Stimulated activated CD4-positive, alpha-beta T cell treated with anti-CD3 and anti-CD28 coated beads, Interleukin-15, amount 100 ng/mL, for 1 hour (primary cell): ENCODE results near the gene ZBTB46.
"Not testable (repeated sequence)": the region's sequence is repeated elsewhere in the genome, so short reads cannot be mapped to it uniquely, and the experiment has no call there.

ENCODE experiments used
- DNase-seq, 2 donors: peaks; one replicate each; pipeline ENCODE4 v3.0.0-alpha.2; 2020; ENCODE audit warnings: low read depth in 1 of 2, low spot score in 1 of 2

The ZBTB46 gene

DNA sequence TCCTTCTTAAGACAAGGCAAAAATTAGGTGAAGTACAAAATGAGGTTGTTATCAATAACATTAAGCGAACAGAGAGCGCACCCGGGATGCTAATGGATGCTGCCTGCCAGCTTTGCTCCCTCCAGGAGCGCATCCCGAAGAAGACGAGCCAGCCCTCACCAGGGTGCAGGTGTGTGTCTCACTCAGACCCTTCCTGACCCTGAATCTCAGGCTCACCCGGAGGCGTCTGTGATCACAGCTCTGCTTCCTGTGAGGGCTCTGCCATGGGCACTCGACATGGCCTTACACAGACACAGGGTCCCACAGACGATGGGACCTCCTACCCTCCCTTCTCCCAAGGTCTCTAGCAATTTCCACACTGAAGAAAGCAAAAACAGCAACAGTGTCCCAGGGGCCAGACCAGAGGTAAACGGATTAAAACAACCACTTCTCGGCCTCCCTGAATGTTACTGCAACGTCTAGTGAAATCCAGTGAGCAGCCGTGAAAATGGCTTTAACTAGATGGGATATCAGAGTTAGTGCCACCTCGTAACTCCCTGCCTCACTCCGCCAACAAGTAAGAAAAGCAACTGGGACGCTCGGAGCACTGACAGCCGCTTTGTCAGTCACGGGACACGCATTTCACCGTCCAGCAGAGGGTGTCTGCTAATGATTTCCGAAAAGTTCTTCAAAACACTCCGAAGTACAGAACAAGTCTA, 11.7 kb downstream of the ZBTB46 start:
- no peak for DNase-seq

DNA sequence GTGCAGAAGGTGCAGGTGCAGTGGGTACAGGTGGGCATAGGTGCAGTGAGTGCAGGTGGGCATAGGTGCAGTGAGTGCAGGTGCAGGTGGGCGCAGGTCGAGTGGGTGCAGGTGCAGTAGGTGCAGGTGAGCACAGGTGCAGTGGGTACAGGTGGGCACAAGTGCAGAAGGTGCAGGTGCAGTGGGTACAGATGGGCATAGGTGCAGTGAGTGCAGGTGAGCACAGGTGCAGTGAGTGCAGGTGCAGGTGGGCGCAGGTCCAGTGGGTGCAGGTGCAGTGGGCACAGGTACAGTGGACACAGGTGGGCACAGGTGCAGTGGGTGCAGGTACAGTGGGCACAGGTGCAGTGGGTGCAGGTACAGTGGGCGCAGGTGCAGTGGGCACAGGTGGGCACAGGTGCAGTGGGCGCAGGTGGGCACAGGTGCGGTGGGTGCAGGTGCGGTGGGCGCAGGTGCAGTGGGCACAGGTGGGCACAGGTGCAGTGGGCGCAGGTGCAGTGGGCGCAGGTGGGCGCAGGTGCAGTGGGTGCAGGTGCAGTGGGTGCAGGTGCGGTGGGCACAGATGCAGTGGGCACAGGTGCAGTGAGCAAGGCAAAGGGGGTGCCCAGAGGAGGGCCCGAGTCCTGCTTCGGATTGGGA, 15.3 kb downstream of the ZBTB46 start:
- no peak for DNase-seq

DNA sequence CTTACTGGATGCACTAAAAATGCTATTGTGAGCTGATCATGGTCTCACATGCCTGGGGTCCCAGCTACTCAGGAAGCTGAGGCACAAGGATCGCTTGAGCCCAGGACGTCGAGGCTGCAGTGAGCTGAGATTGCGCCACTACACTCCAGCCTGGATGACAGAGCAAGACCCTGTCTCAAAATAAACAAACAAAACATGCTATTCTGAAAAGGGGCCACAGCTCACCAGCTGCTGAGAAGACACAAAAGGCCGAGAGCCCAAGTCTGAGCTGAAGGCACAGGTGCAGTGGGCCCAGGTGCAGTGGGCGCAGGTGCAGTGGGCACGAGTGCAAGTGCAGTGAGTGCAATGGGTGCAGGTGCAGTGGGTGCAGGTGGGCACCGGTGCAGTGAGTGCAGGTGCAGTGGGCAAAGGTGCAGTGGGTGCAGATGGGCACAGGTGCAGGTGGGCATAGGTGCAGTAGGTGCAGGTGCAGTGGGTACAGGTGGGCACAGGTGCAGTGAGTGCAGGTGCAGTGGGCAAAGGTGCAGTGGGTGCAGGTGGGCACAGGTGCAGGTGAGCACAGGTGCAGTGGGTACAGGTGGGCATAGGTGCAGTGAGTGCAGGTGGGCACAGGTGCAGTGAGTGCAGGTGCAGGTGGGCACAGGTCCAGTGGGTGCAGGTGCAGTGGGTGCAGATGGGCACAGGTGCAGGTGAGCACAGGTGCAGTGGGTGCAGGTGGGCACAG, 16.0 kb downstream of the ZBTB46 start:
- DNase-seq = no peak

DNA sequence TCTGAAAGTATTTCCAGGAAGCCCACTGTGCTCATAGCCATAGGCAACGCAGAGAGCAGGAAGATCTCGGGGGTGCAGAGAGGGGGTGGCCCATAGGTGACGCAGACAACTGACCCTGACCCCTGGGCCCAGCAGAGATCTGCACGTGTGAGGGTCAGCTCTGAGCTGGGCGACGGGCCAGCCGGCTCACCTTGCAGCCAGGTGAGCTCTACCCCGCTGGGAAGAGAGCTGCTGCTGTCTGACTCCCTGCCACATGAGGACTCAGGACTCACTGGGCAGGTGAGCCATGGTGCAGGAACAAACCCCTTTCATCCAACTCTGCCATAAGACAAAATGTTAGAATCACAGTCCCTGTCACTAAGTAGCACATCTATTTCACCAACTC, 19.6 kb downstream of the ZBTB46 start:
- no peak for DNase-seq

DNA sequence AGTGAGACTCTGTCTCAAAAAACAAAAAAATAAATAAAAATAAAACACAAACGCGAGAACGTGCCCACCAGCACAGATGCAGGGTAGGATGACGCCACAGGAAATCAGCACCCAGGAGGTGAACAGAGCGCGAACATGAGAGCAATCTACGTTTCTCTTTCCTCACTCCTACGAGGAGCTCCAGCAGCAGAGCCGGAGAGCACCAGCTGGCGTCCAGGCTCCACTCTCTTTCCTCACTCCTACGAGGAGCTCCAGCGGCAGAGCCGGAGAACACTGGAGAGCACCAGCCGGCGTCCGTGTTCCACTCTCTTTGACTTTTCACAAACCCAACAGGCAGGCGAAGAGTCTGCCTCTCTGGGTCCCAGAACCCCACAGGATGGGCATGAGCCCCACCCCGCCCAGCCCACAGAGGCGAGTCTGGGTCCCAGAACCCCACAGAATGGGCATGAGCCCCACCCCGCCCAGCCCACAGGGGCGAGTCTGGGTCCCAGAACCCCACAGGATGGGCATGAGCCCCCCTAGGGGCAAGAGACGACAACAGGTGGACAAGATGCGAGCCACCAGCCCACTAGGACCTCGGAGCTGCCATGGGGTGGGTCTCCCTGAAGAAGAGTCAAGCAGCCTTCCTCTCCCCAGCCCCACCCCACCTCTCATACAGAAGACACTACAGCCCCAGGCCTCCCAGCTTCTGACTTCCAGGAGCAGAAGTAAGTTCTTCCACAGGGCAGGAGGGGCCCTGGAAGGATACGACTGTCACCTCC, 20.2 kb downstream of the ZBTB46 start:
- no peak for DNase-seq

DNA sequence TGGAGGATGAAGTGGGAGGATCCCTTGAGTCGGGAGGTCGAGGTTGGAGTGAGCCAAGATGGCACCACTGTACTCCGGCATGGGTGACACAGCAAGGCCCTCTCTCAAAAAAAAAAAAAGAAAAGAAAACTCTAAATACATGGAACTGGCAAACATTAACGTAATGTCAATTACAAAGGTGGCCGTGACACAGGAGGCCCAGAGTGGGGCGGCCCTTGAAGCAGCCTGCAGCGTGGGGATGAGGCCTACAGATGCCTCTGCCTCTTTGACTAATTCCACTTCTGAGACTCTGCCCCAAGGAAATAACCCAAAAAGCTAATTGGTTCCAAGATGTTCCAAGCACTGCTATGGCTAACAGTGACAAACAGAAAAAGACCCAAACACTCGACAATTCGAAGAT, 21.2 kb downstream of the ZBTB46 start:
- no peak for DNase-seq

DNA sequence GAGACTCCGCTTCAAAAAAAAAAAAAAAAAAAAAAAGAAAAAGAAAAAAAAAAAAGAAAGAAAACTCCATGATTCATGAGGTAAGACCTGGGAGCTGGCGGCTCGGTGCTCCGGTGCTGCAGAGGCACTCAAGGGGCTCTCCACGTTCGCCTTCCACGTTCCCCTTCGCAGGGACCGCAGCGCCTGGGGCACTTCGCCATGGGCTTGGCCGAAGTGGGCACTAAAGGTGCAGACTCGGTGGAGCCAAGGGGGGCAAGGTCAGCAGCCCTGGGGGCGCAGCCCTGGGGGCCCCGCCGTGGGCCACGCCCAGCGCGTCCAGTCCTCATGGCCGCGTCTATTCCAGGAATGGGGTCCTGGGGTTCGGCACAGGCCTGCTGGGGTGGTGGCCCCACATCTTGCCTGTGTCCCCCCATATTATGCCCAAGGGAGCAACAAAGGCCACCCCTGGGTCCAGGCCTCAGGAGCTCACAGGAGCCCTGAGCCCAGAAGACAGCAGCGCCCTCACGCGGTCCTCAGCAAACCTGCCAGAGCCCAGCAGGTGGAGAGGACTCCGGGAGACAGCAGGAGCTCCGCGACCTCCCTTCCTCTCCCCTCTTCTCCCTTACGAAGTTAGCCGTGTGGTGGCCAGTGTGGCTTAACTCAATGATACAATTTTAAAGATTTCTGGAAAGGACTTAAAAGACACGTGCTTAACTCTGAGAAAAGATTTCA, 21.9 kb downstream of the ZBTB46 start:
- no peak for DNase-seq

DNA sequence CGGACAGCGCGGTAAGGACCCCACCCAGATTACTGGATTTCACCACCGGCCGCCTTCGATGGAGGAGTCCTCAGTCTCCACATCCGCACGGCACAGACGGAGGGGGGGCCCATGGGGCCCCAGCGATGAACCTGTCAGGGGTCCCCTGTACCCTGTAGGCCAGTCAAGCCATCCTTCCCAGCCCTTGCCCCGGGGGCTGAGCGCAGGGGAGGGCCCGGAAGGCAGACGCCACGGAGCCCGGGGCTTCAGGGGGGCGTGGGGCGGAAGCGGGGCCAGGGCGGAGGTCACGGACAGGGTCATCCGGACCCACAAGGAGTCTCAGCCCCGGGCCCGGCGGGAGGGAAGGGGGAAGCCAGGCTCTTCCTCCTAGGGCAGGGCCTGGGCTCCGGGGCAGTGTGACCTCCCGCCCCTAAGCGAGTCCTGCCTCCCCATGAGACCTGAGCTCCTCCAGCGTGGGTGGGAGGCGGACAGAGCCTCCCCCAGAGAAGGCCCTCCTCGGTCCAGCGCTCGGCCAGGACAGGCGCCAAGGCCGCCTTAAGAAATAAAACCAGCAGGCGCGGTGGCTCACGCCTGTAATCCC, 22.8 kb downstream of the ZBTB46 start:
- DNase-seq = no peak

DNA sequence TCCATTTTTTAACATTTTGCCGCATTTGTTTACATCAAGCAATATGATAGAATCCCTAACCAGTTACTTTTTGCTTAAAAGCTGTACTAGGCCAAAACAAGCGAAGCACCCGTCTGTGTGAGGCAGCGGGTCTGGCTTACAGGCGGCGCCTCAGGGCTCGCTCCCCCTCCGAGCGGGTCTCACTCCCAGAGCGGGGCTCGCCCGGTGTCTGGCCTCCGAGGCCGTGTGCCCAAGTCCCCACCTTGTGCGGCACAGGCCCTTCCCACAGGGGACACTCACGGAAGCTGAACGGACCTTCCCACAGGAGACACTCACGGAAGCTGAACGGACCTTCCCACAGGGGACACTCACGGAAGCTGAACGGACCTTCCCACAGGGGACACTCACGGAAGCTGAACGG, 23.4 kb downstream of the ZBTB46 start:
- no peak for DNase-seq

DNA sequence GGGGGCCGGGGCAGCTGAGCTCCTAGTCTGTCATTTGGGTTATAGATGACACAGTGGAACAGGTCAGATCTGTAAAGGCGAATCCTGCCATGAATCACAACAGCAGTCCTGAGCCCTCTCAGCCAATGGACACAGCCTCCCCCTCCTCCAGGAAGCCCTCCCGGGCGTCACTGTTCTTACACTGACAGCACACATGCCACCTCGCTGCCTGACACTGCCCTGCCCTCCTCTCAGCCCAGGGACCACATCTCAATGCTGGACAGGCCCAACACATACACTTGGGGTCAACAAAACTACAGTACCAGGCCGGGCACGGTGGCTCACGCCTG, 26.8 kb downstream of the ZBTB46 start:
- no peak for DNase-seq

DNA sequence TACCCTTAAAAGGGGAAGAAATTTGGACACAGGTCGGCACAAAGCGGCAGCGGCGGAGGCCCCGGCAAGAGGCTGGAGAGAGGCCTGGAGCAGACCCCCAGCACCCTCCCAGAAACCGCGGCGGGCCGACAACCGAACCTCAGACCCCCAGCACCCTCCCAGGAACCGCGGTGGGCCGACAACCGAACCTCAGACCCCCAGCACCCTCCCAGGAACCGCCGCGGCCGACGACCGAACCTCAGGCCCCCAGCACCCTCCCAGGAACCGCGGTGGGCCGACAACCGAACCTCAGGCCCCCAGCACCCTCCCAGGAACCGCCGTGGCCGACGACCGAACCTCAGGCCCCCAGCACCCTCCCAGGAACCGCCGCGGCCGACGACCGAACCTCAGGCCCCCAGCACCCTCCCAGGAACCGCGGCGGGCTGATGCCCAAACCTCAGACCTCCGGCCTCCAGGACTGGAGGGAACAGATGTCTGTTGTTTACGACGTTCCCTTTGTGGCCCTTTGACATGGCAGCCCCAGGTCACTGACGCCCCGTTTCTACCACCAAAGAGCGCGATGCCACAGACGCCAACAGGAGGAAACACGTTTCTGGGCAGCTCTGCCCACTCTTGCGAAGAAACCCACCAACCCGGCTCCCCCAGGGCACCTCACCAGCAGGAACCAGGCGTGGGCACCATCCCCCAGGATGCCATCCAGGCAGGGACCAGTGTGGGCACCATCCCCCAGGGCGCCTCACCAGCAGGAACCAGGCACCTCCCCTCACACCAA, 28.4 kb downstream of the ZBTB46 start:
- no peak for DNase-seq

DNA sequence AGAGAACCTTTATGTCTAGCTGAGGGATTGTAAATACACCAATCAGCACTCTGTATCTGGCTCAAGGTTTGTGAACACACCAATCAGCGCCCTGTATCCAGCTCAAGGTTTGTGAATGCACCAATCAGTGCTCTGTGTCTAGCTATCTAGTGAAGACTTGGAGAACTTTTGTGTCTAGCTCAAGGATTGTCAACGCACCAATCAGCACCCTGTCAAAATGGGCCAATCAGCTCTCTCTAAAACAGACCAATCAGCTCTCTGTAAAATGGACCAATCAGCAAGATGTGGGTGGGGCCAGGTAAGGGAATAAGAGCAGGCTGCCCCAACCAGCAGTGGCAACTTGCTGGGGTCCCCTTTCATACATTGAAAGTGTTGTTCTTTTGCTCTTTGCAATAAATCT, 29.9 kb downstream of the ZBTB46 start:
- DNase-seq = not testable (repeated sequence)

DNA sequence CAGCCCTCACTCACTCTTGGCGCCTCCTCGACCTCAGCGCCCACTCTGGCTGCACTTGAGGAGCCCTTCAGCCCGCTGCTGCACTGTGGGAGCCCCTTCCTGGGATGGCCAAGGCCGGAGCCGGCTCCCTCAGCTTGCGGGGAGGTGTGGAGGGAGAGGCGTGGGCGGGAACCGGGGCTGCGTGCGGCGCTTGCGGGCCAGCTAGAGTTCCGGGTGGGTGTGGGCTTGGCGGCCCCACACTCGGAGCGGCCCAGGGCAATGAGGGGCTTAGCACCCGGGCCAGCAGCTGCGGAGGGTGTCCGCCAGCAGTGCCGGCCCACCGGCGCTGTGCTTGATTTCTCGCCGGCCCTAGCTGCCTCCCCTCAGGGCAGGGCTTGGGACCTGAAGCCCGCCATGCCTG, 30.7 kb downstream of the ZBTB46 start:
- DNase-seq = not testable (repeated sequence)

DNA sequence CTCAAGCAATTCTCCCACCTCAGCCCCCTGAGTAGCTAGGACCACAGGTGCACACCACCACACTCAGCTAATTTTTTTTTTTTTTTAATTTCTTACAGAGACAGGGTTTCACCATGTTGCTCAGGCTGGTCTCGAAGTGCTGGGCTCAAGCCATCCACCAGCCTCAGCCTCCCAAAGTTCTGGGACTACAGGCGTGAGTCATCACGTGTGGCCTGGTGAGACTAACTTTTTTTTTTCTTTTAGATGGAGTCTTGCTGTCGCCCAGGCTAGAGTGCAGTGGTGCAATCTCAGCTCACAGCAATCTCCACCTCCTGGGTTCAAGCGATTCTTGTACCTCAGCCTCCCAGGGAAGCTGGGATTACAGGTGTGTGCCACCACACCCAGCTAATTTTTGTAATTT, 31.9 kb downstream of the ZBTB46 start:
- DNase-seq = not testable (repeated sequence)

DNA sequence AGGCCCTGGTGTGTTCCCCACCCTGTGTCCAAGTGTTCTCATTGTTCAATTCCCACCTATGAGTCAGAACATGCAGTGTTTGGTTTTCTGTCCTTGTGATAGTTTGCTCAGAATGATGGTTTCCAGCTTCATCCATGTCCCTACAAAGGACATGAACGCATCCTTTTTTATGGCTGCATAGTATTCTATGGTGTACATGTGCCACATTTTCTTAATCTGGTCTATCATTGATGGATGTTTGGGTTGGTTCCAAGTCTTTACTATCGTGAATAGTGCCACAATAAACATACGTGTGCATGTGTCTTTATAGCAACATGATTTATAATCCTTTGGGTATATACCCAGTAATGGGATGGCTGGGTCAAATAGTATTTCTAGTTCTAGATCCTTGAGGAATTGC, 33.9 kb downstream of the ZBTB46 start:
- DNase-seq = not testable (repeated sequence)

DNA sequence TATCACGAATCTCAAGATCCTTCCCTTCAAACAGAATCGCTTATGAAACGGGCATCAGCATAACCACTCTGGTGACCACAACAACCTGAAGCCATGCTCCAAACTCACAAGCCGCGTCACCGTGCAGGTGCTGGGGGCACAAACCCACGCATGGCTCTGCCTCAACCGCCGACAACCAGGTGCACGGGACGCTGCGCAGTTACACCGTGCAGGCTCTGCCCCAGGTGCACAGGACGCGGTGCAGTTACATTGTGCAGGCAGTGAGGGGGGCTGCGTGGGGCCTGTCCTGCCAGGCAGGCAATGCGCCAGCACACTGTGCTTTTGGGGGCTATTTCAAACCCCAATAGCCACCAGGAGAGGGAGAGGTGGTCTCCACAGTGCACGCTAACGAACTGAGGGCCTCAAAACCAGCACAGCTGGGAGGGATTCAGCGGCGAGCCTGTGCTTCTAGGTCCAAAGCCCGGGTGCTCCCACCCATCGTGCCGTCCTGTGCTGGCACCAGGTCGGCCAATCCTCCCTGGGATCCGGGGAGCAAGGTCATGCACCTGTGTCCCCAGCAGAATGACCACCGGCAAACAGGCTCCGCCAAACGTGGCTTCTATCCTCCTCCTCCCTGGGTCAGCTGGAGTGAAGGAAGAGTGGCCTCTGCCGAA, 35.8 kb downstream of the ZBTB46 start:
- no peak for DNase-seq

DNA sequence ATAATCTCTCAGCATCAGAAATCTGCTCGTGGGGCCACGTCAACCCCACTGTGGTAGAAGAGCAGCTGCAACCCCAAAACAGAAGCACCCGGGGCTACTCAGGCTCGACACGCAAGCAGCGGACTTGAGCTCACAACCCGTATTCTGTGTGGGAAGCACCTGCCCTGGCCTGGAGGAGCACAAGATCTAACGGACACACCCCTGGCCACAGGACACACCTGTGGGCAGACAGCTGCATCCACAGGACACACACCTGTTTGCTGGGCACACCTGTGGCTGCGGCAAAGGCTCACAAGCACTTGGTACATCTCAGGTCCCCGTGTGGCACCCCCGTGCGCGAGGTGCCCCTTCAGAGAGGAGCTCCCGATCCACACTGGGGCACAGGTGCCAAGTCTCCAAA, 36.5 kb downstream of the ZBTB46 start:
- DNase-seq = no peak

DNA sequence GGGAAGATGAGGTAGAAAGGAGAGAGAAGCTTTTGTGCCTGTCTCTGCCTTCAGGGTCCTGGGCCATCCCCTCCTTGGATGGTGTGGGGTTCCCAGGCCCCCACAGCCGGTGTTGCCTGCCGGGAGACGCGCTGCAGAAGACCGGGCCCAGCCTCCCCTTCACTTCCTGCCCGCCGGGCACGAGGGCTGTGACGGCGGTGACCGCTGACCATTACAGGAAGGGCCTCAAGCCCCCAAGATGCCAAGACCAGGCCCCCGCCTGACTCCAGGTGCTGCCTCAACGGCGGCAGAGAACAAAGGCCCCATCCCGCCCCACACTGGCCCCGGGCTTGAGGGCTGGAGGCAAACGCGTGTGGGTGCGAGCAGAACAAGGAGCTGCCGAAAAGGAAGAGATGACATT, 38.2 kb downstream of the ZBTB46 start:
- DNase-seq = no peak

DNA sequence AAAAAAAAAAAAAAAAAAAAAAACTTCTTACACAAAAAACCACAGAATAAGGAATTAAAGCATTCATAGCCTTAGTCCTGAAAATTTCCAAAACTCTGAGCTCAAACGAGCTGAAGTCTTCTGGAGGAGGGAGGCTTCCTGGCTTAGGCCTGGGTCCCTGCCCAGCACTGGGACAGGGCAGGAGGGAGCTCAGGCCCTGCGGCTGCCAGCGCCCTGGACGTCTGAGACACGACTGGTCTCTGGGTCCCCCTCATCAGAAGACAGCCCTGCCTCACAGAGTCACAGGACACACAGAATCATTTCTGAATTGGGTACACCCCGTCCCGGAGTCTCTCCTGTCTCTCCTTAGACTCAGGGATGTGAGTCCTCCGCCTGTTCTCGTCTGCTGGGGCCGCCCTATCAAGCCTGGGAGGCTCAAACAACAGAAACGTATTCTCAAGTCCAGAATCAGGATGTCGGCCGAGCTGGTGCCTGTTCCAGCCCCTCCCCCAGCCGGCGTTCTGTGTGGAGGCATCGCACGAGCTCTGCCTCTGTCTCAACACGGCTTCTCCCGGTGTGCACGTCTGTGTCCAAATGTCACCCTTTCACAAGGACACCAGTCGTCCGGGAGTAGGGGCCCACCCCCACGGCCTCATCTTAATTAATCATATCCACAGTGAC, 39.4 kb downstream of the ZBTB46 start:
- no peak for DNase-seq
